ENCODE measurements around the gene TUBA4B.
A peak's percentile ranks its signal among the peaks of the same experiment; 100 is the strongest.

Gene TUBA4B

DNA sequence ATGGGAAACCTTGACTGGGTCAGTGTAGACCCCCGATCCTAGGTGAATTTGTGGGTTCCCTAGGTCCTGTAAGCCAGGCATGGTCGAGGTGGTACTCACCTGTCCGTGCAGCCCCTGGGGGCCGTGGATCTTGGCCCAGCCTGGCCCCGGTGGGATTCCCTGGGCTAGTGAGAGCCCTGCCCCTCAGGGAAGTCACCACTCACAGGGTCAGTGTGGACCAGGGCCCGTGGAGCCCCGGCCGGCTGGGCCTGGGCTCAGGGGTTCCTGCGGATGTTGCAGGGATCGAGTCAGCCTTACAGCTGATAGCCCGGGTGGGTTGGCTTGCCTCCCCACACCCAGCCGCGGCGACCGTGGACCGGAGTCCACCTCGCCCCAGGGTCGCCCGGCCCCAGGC lies 24.1 kb upstream of the TUBA4B start:
- peak overlapping the region; percentile 100 for H3K4me3 Mint-ChIP-seq
- peaks cover 58% of the 10 kb centered on the region for H3K4me1 Mint-ChIP-seq (ENCODE audit: low read depth)
- H3K27ac Mint-ChIP-seq = peak overlapping the region; percentile 74
- no peaks in the 10 kb centered on the region for H3K9me3 Mint-ChIP-seq
- no peaks in the 10 kb centered on the region for H3K27me3 Mint-ChIP-seq
- peaks cover 61% of the 10 kb centered on the region for H3K36me3 Mint-ChIP-seq (ENCODE audit: low read depth)

DNA sequence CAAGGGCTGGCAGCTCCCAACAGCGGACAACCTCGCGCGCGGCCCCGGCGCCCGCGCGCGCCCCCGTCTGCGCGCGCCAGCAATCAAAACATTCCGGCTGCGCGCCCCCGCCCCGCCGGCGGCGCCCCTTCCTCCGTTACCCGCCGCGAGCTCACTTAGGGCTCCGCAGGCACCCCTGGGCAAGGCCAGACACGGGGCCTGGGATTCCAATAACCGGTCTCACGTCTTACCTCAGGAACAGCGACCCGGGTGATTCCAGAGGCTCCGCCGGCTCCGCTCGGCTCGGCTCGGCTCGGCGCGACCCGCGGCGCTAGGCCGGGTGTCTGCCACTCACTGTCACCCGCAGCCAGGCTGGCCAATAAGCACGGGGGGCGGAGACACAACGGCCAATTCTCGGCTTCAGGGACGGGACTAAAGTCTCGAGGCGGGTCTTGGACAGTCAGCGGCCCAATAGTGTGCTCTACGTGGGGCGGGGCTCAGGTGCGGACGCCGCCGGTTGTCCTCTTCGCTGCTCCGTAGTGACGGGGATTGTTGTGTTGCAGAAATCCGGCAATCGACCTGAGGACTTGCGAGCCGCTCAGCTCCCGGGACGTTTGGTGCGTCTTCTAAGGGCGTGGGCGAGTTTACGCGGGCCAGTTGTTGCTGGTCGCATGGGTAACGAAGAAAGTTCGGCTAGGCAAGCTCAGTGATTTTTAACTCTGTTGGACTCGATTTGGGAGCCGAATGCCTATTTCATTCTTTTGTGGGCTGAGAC lies 23.6 kb upstream of the TUBA4B start, which contains the start of the genes ANKZF1 and ATG9A:
TSS of gene ANKZF1 (plus strand) at position 502 of the 754 bp plus-strand sequence. CDS start 452 bp downstream, outside the sequence.
TSS of gene ATG9A (minus strand) at position 332 of the 754 bp plus-strand sequence. CDS start 1,612 bp downstream, outside the sequence.
- Mint-ChIP-seq H3K9me3 (no peaks in the 10 kb centered on the region), H3K4me1 (ENCODE audit: low read depth) (peaks cover 58% of the 10 kb centered on the region), H3K36me3 (ENCODE audit: low read depth) (peaks cover 61% of the 10 kb centered on the region), H3K27me3 (no peaks in the 10 kb centered on the region), H3K4me3 (peak within 1 kb of the TSS; percentile 100), H3K27ac (peak within 1 kb of the TSS; percentile 100)

DNA sequence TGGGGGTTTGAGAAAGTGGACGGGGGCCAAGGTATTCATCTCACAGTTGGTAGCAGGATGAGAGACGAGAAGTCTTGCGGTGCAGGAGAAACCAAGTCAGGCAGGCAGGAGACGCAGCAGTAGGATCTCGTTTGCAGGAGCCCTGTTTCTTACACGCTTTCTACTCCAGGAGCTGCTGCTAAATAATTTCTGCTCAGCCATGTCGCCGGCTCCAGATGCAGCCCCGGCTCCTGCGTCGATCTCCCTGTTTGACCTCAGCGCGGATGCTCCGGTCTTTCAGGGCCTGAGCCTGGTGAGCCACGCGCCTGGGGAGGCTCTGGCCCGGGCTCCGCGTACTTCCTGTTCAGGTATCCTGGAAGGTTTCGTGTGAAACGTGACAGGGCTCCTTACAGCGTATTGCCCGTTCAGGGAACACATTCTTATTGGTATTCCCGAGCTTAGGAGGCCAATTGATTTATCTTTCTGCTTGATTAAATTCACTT lies 22.9 kb upstream of the TUBA4B start:
- Mint-ChIP-seq H3K4me3 (peak overlapping the region; percentile 100), H3K4me1 (ENCODE audit: low read depth) (peaks cover 54% of the 10 kb centered on the region), H3K27ac (peak overlapping the region; percentile 100), H3K36me3 (ENCODE audit: low read depth) (peaks cover 59% of the 10 kb centered on the region), H3K27me3 (no peaks in the 10 kb centered on the region), H3K9me3 (no peaks in the 10 kb centered on the region)

DNA sequence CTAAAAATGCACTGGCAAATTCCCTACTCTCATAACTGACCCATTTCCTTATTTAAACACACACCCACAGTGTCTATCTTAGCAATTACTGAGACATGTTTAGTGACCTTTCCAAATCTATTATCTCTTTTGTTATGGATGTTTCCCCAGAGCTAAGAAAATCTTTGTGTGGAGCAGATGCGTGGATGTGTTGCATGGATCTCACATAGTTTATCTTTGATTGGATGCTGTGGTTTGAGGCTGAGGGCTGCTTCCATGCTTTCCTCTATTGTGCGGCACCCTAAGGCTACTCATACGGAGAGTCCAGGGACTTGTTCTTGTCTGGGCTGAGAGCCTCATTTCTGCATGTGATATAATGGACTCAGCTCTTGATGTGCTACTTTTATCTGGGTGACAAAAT lies 18.7 kb upstream of the TUBA4B start:
- Mint-ChIP-seq H3K4me1 (ENCODE audit: low read depth) (peaks cover 32% of the 10 kb centered on the region), H3K27ac (no peak overlapping the region), H3K36me3 (ENCODE audit: low read depth) (peaks cover 78% of the 10 kb centered on the region), H3K9me3 (no peaks in the 10 kb centered on the region), H3K4me3 (no peak overlapping the region), H3K27me3 (no peaks in the 10 kb centered on the region)

DNA sequence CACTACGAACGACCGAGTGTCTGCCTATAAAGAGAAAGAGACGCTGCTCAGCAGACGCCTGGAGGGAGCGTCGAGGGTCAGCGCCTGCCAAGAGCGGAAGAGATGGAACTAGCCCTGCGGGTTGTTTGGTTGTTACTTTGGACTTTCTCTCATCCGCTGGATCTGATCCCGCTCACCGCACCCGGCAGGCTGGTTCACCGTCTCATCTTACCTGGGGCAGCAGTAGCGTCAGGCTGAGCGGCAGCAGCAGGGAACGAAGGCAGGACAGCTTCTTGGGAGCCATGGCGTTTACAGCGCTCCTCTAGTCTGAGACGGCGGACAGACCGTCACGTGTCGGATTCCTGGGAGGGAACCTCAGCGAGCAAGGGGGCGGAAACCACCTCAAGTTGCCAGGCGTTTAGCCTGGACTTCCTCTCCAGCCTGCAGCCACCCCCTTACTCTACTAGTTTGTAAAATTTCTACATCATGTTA lies 9.7 kb upstream of the TUBA4B start:
- Mint-ChIP-seq H3K27me3 (no peaks in the 10 kb centered on the region), H3K9me3 (no peaks in the 10 kb centered on the region), H3K27ac (no peak overlapping the region), H3K36me3 (ENCODE audit: low read depth) (peaks cover 11% of the 10 kb centered on the region), H3K4me1 (ENCODE audit: low read depth) (peaks cover 41% of the 10 kb centered on the region), H3K4me3 (peak overlapping the region; percentile 64)

DNA sequence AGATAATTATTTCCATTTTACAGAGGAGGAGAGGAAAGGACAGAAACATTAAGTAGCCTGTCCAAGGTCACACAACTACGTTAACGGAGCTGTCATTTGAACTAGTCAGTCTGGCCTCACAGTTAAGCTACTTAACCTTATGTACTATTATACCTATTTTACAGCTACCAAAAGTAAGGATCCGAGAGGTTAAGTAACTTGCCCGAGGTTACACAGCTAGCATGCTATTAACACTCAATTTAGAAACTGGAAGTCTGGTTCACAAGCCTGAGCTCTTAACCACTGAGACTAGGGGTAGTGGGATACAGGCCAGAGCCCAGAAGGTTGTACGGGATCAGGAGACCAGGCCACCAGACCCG lies 8.3 kb upstream of the TUBA4B start:
- H3K36me3 Mint-ChIP-seq (ENCODE audit: low read depth) = peaks cover 23% of the 10 kb centered on the region

DNA sequence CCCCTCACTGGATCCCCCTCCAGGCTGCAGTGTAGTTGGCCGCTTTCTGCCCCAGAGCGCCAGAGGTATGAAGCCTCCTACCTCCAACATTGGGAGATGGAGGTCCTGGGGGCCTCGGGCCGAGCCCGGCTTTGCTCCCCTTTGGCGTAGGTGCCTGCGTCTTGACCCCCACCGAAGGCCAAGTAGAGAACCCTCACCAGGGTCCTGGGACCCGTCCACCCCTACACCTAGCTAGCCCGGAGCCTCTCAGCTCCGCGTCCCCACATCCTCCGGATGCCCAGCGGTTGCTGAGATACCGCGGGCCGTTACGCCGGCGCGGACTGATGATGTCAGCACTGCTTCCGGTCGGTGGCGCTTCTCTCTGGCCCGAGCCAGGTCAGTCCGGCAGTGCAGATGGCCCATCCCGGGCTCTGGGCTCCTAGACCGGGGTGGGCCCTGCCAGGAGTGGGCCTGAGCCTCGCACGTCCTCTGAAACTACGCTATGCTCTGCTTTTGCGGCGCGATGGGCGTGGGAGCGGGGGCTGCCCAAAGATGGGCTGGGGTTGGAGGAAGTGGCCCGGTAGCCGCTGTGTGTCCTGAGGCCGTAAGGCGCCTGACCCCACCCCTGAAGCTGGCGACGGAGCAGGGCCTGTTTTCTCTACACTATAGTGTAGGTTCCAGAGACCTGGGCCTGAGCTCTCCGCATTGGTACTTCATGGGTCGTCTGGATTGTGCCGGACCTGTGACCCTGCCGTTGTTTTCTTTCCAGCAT lies 7.7 kb upstream of the TUBA4B start, which contains the start of the genes GLB1L and STK16:
TSS of gene GLB1L (minus strand) at position 297 of the 751 bp plus-strand sequence. CDS start 1,871 bp downstream, outside the sequence.
TSS of gene STK16 (plus strand) at position 332 of the 751 bp plus-strand sequence. CDS start 521 bp downstream, outside the sequence.
- Mint-ChIP-seq H3K36me3 (ENCODE audit: low read depth) (peaks cover 29% of the 10 kb centered on the region), H3K4me3 (peak within 1 kb of the TSS; percentile 92), H3K4me1 (ENCODE audit: low read depth) (peaks cover 61% of the 10 kb centered on the region), H3K27ac (peak within 1 kb of the TSS; percentile 96), H3K27me3 (no peaks in the 10 kb centered on the region), H3K9me3 (no peaks in the 10 kb centered on the region)

More for the DNA sequence above, 8.3 kb upstream of the TUBA4B start:
- H3K27me3 Mint-ChIP-seq = no peaks in the 10 kb centered on the region
- H3K27ac Mint-ChIP-seq = peak overlapping the region; percentile 96
- peaks cover 56% of the 10 kb centered on the region for H3K4me1 Mint-ChIP-seq (ENCODE audit: low read depth)
- H3K9me3 Mint-ChIP-seq = no peaks in the 10 kb centered on the region
- peak overlapping the region; percentile 92 for H3K4me3 Mint-ChIP-seq

DNA sequence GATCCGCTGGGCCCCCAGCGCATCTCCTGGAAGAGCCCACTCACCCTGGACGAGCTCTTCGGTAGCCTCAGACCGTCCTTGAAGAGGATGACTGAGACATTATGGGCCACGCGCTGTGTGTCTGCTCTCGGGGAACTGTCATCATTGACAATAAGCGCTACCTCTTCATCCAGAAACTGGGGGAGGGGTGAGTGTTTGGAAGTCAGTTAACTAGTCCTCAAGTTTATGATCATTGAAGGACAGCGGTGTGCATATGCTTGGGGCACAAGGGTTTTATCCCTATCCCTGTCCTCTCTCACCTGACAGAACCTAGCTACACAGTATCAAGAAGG lies 7.2 kb upstream of the TUBA4B start:
- H3K36me3 Mint-ChIP-seq (ENCODE audit: low read depth) = peaks cover 34% of the 10 kb centered on the region

DNA sequence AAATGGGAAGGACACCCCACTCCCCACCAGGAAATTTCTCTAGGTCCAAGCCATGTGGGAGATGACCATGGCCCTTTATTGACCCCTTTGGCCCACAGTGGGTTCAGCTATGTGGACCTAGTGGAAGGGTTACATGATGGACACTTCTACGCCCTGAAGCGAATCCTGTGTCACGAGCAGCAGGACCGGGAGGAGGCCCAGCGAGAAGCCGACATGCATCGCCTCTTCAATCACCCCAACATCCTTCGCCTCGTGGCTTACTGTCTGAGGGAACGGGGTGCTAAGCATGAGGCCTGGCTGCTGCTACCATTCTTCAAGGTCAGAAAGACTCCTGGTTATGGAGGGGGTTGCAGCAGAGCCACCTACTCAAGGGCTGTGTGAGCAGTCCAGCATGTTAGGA lies 6.5 kb upstream of the TUBA4B start:
- H3K4me3 Mint-ChIP-seq = peak overlapping the region; percentile 92
- H3K36me3 Mint-ChIP-seq (ENCODE audit: low read depth) = peaks cover 41% of the 10 kb centered on the region
- peak overlapping the region; percentile 76 for H3K27ac Mint-ChIP-seq

More for the DNA sequence above, 7.2 kb upstream of the TUBA4B start:
- Mint-ChIP-seq H3K4me1 (ENCODE audit: low read depth) (peaks cover 67% of the 10 kb centered on the region), H3K9me3 (no peaks in the 10 kb centered on the region), H3K4me3 (peak overlapping the region; percentile 92), H3K27me3 (no peaks in the 10 kb centered on the region), H3K27ac (peak overlapping the region; percentile 96)

DNA sequence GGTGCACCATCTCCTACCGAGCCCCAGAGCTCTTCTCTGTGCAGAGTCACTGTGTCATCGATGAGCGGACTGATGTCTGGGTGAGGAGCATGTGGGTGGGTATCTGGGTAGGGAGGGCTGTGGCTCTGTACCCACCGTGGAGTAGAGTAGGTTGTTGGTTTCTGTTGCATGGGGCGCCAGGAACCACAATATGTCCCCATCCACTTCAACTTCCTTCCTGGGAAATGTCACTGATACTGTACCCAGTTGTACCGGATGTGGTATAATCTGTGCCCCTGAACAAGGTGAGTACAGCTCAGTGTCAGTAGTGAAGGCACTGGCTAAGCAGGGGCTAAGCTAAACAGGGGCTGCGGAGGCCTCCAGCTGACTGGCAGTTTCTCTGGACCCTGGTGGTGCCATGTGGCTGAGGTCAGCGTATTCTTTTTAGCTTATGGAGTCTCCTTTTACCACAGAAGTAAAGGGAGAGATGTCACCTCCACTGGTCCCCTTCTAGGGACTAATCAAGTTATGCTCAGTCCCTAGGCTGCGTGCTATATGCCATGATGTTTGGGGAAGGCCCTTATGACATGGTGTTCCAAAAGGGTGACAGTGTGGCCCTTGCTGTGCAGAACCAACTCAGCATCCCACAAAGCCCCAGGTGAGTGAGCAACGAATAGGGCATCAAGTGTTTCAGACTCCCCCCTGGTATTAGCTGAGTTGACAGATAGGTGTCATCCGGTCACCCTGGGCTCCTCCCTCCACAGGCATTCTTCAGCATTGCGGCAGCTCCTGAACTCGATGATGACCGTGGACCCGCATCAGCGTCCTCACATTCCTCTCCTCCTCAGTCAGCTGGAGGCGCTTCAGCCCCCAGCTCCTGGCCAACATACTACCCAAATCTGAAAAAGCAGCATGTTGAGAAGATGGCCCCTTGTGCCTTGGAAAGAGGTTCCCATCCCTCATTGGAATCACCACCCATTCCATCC lies 5.1 kb upstream of the TUBA4B start:
- peaks cover 85% of the 10 kb centered on the region for H3K4me1 Mint-ChIP-seq (ENCODE audit: low read depth)
- H3K4me3 Mint-ChIP-seq = peak overlapping the region; percentile 92
- H3K27me3 Mint-ChIP-seq = no peaks in the 10 kb centered on the region
- peaks cover 52% of the 10 kb centered on the region for H3K36me3 Mint-ChIP-seq (ENCODE audit: low read depth)
- H3K27ac Mint-ChIP-seq = peak overlapping the region; percentile 76
- no peaks in the 10 kb centered on the region for H3K9me3 Mint-ChIP-seq

More for the DNA sequence above, 6.5 kb upstream of the TUBA4B start:
- Mint-ChIP-seq H3K9me3 (no peaks in the 10 kb centered on the region), H3K4me1 (ENCODE audit: low read depth) (peaks cover 73% of the 10 kb centered on the region), H3K27me3 (no peaks in the 10 kb centered on the region)

DNA sequence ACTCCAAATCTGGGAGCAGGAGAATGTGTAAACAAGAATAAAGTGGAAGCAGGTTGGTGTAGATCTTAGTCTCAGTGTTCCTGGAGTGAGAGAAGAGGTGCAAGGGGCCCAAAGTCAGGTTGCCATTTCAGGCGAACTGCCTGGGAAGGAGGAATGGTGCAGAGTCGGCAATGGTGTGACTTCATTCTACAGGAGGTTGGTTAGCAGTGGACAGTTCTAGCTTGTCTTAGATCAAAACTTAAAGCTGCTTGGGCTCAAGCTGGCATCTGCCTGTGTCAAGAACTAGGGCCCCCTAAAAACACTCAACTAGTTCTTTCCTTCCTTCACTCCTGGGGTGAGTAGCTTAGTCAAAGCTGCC lies 4.2 kb upstream of the TUBA4B start:
- Mint-ChIP-seq H3K27me3 (no peaks in the 10 kb centered on the region), H3K27ac (peak overlapping the region; percentile 77), H3K4me1 (ENCODE audit: low read depth) (peaks cover 79% of the 10 kb centered on the region), H3K36me3 (ENCODE audit: low read depth) (peaks cover 52% of the 10 kb centered on the region), H3K9me3 (no peaks in the 10 kb centered on the region), H3K4me3 (peak overlapping the region; percentile 87)

DNA sequence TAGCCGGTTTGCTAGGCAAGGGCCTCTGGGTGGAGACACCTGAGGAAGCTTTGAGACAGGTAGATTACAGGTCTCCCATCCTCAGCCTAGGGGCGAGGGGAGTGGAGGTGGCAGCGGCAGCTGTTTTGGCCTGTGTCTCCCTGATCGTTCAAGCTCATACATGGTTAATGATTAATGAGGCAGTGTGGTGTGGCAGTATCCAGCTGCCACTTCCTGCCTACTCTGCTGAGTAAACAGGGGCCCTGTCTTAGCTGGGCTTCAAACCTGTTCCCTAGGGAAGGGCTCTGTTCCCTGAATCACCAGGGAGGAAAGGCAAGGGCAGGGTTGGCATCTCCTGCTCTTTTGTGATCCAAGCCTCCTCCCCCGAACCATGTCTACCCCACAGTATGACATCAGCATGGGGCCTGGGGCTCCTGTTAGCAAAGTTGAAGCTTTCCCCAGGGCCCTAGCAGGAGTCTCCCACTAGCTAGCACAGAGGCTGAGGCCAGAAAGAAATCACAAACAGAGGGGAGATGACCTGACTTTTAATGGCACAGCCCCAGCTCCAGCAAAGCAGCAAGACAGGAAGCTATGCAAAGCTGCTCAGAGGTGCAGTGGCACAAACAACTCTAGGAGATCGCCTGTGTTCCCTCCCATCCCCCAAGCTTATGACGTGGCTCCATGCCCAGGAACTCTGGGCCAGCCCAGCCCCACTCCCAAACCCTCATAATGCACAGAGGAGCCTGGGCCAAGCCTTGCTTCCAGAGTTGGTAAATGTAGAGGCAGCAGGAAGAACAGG lies 3.7 kb upstream of the TUBA4B start:
- Mint-ChIP-seq H3K27me3 (no peaks in the 10 kb centered on the region), H3K36me3 (ENCODE audit: low read depth) (peaks cover 52% of the 10 kb centered on the region), H3K9me3 (no peaks in the 10 kb centered on the region), H3K4me3 (peak overlapping the region; percentile 87), H3K27ac (peak overlapping the region; percentile 77), H3K4me1 (ENCODE audit: low read depth) (peaks cover 75% of the 10 kb centered on the region)

DNA sequence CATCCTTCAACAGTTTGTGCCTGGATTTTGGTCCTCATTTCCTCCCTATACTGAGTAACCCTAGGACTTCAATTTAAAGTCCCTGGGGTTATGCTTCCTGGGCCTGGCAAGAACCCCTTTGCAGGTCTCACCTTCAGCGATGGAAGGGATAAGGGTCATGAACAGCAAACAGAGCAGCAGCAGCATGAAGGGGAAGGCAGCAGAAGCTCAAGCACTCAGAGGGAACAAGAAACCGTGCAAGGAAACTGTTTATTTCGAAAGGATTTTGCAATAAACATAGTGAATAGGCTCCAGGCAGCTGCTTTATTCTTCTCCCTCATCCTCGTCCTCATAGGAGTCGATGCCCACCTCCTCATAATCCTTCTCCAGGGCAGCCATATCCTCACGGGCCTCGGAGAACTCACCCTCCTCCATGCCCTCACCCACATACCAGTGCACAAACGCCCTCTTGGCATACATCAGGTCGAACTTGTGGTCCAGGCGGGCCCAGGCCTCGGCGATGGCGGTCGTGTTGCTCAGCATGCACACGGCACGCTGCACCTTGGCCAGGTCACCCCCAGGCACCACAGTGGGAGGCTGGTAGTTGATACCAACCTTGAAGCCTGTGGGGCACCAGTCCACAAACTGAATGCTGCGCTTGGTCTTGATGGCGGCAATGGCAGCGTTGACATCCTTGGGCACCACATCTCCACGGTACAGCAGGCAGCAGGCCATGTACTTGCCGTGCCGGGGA lies 2.8 kb upstream of the TUBA4B start:
- Mint-ChIP-seq H3K27me3 (no peaks in the 10 kb centered on the region), H3K36me3 (ENCODE audit: low read depth) (peaks cover 52% of the 10 kb centered on the region), H3K27ac (peak overlapping the region; percentile 24), H3K4me1 (ENCODE audit: low read depth) (peaks cover 78% of the 10 kb centered on the region), H3K9me3 (no peaks in the 10 kb centered on the region), H3K4me3 (peak overlapping the region; percentile 87)
